T-helper 22 cell (primary cell): Measurements from ENCODE around the gene DRGX.

Experiments used
- DNase-seq: peaks from one replicate; pipeline ENCODE4 v3.0.0-alpha.2; 2020; ENCODE audit warnings: low read depth

The DRGX gene

GRCh38 chr10:49338604-49339003, 57.3 kb downstream of the DRGX start:
- DNase-seq = no peak

GRCh38 chr10:49335364-49335972, 60.4 kb downstream of the DRGX start:
- DNase-seq = no peak

GRCh38 chr10:49334964-49335363, 60.9 kb downstream of the DRGX start:
- DNase-seq = no peak

GRCh38 chr10:49333192-49333591, 62.7 kb downstream of the DRGX start:
- no peak for DNase-seq

- no peak for DNase-seq
These were observed 63.1 kb downstream of the DRGX start for GRCh38 chr10:49332768-49333167.

DNA sequence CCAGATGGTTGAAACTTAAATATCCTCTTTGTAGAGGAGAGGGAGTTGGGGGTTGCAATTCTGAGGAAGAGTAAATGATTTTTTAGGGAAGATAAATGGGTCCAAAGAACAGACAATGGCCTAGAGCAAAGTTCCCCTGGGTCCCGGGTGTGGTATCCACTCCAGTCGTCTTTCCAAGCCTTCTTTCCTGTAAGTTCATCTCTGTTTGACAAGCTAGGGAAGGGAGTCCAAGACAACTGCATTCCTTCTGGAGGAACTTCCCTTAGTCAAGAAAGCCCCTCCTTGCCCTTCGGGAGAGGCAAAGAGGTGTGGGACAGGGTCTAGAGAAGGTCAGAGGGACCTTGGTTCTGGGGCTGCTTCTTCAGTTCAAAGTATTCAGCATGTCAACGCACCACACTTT, 63.6 kb downstream of the DRGX start:
- no peak for DNase-seq

- DNase-seq = no peak
These were observed 64.5 kb downstream of the DRGX start for GRCh38 chr10:49331431-49331830.

DNA sequence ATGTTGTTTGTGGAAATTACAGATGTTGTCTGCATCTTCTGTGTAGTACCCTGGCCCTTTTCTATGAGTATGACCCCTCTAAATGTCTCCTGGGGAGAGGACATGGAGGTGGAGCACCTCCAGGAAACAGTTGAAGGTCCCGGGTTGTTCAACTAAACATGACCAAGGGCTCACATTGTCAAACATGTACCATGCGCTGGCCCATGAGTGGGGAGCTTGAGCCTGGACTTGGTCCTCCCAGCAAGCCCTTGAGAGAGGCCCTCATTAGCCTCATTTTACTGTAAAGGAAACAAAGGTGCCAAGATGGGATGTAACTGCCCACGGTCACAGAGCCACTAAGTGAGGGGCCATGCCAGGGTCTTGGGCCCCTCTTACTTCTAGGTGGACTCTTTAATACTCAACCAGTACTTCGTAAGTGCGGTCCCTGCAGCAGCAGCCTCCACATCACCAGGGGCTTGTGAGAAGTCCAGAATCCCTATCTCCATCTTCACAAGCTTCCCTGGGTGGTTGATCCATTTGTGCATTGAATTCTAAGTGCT, 65.7 kb downstream of the DRGX start:
- no peak for DNase-seq

- no peak for DNase-seq
These were observed 66.8 kb downstream of the DRGX start for GRCh38 chr10:49329146-49329505.

GRCh38 chr10:49328401-49329145, 67.3 kb downstream of the DRGX start:
- DNase-seq = no peak

DNA sequence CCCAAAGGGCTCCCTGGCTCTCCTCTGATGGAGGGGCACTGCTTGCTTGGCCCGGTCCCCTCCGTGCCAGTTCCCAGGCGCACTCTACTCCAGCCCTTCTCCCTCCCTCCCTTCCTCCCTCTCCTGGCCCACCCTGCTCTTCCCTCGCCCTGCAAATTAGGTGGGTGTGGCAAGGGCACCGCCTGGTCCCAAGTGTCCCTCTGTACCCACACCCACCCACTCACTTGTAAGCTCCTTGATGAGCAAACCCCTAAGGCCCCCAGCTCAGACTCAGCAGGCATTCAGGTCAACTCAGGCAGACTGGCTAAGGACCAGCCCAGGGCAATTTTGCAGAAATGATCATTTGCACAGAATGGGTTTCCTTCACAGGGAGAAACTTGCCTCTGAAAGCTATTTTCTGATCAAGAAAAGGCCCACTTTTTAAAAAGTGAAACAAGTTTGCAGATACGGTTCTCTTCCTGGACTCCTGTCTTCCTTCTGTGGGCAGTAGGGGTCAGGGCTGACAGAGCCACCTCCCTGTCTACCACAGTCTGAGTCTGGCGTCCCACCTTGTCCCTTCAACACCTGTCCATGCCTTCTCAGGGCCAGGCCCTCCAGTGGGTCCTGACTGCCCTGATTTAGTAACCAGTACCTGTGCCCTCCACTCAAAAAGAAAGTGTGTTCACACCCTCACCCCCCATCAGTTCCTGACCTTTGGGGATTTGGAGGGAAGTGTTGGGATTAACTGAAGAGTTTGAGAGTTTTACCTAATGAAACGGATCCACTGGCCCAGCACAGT, 68.7 kb downstream of the DRGX start:
- no peak for DNase-seq

GRCh38 chr10:49325916-49326783, 69.7 kb downstream of the DRGX start:
- DNase-seq = no peak

DNA sequence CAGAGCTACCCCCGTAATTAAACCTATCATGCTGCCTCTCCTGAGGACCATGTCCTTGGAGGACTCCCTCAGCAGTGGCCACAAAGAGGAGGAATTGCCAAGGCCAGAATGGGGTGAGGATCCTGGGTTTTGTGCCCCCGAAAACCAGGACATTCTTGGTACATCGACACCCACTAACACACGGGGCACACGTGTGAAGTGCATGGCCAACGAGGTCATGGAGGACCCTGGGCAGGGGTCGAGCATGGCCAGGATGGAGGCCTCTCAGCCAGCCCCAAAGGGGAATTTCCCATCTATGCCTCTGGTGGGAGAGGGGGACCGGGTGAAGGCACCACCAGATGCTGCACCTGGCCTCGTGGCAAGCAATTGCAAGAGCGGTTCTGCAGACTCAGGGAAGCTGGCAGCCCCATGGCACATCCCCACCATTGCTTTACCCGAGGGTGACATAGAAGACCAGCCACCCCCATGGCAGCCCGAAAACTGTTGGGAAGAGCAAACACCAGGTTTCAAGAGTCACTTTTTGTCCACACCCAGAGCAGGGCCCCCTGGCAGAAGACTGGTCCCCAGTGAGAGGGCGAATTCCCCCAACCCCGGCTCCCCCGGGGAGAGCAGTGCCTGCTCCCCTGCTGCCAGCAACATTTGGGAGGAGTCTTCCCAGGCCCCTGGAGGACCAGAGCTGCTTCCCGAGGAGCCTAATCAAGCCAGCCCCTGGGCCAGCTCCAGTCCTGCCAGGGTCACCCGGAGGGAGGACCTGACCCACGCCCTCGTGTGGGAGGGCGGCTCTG, 70.6 kb downstream of the DRGX start:
- no peak for DNase-seq

GRCh38 chr10:49324711-49325110, 71.2 kb downstream of the DRGX start:
- DNase-seq = no peak

DNA sequence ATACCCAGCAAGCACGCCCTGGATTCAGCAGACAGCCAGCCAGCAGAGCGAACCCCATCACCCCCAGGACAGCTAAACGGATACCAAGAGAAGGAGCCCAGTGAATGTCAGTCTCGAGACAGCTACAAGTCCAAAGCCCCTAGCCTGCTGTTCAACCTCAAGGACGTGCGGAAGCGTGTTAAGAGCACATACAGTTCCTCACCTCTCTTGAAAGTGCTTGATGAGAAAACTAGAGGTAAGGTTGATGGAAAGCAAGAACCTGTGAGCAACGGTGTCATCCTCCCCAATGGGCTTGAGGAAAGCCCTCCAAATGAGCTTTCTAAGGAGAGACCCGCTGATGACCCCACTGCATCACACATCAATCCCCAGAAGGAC, 72.0 kb downstream of the DRGX start:
- no peak for DNase-seq

DNA sequence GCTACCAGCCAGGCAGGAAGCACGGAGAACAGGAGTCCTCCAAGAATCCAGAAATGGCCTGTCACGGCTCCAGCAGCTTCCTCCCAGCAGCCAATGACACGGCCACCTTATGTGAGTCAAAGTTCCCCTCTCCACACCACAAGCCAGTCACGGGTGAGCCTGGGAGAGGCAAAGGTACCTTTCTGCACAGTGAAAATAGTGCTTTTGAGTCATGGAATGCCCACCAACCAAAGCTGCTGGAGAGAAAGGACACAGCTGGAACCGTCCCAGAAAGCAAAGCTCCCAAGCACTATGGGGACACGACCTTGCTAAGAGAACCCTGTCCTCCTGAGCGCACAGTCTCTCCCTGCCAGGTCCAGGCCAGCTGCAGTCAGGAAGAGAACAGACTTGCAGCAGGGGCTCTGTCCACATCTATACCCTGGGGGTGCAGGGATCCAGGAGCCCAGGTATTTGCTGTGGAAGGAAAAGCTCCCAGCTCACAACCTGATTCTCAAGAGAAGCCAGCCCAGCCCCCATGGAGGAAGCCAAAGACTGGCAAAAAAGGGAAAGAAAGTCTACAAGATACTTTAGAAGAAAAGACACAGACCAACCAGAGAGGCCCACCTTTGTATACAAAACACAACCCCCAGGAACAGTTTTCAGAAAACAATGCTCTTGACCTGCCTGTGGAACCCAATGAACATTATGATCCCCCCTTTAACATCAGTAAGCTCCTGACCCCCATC, 72.6 kb downstream of the DRGX start:
- no peak for DNase-seq

DNA sequence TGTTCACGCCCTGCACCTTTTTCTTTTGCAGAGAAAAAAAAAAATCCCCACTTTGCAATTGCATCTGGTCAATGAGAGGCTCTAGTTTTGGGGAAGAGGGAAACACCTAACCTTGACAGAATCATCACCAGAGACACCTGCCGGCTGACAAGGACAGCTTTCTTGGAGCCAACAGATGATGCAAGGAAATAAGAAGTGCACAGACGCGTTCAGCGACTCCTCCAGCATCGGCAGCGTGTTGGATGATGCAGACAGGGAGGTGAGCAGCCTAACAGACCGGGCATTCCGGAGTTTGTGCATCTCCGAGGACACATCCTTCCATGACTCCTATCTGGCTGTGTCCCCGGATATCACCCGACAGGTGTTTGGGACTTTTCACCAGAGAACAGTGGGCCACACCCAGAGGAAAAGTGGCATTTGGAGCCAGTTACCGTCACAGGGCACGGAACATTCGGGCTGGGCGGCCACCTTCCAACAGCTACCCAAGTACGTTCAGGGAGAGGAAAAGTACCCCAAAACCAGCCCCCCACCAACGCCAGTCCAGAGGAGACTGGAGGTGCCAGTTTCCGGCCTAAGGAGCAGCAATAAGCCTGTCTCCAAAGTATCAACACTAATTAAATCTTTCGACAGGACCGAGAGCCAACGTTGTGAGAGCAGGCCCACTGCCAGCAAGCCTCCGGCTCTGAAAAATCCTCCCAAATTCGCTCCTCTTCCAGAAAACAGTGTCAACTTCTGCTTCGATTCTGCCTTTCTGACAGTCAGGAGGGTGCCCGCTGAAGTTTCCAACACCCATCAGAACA, 73.3 kb downstream of the DRGX start:
- no peak for DNase-seq

GRCh38 chr10:49321021-49321420, 74.9 kb downstream of the DRGX start:
- no peak for DNase-seq

DNA sequence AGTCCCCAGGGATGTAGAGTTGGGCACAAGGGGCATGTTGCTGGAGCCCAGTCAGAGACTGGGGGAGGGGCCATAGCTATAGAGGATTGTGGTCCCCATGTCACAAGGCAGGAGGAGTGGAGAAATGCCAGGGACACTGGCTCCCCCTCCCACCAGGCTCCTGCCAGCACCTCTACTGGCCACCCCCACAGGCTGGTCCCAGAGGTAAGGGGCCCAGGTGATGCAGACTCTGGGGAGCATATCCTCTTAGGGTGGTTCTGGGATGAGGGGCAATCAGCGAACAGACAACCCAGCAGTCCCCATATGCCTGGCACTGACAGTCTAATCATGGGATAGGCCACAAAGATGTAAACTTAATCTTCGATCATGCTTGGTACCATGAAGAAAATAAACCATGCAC, 75.7 kb downstream of the DRGX start:
- no peak for DNase-seq

- DNase-seq = no peak
These were observed 76.7 kb downstream of the DRGX start for GRCh38 chr10:49319206-49319605.
